Loucy (cell line): ENCODE results near the gene AGRN.
A peak's percentile ranks its signal among the peaks of the same experiment; 100 is the strongest.

Experiments
- H2AFZ ChIP-seq: fragments of 200-600 bp; sonication (generic); 2 replicates; pipeline ENCODE4 v1.6.0; 2016; ENCODE audit warnings: antibody characterized with exemption, mild to moderate bottlenecking, low read length, moderate library complexity
- H3F3A ChIP-seq: fragments of 200-600 bp; 2 replicates; pipeline ENCODE4 v1.6.0; 2016; ENCODE audit warnings: antibody characterized with exemption, low read depth, mild to moderate bottlenecking
- H3K27me3 ChIP-seq: fragments of 200-600 bp; sonication (generic); 2 replicates; pipeline ENCODE4 v1.6.1; 2014; ENCODE audit warnings: low read length, mild to moderate bottlenecking; ENCODE audit not compliant: insufficient read depth, poor library complexity, severe bottlenecking
- H3K36me3 ChIP-seq: fragments of 200-600 bp; sonication (generic); 2 replicates; pipeline ENCODE4 v1.6.1; 2016; ENCODE audit warnings: low read length; ENCODE audit not compliant: insufficient read depth
- H3K4me1 ChIP-seq: fragments of 200-600 bp; sonication (generic); 2 replicates; pipeline ENCODE4 v1.5.1; 2014; ENCODE audit warnings: low read length, mild to moderate bottlenecking; ENCODE audit not compliant: insufficient read depth, poor library complexity, severe bottlenecking
- H3K4me2 ChIP-seq: fragments of 200-600 bp; sonication (generic); 2 replicates; pipeline ENCODE4 v1.6.0; 2014; ENCODE audit warnings: antibody characterized with exemption, low read length, low read depth, mild to moderate bottlenecking; ENCODE audit not compliant: poor library complexity, severe bottlenecking
- H3K4me3 ChIP-seq: fragments of 200-600 bp; sonication (generic); 2 replicates; pipeline ENCODE4 v1.5.1; 2014; ENCODE audit warnings: low read length, mild to moderate bottlenecking, mixed read lengths; ENCODE audit not compliant: poor library complexity, severe bottlenecking
- H3K79me2 ChIP-seq: fragments of 200-600 bp; sonication (generic); 2 replicates; pipeline ENCODE4 v1.6.1; 2014; ENCODE audit warnings: low read length; ENCODE audit not compliant: insufficient read depth
- H3K9ac ChIP-seq: fragments of 200-600 bp; sonication (generic); 2 replicates; pipeline ENCODE4 v1.6.0; 2014; ENCODE audit warnings: mild to moderate bottlenecking, low read depth, low read length, moderate library complexity; ENCODE audit not compliant: poor library complexity, severe bottlenecking
- H3K9me2 ChIP-seq: fragments of 200-600 bp; sonication (generic); replicated peaks from 2 replicates; pipeline ENCODE4 v1.6.1; 2016; ENCODE audit warnings: low read depth, low read length, mixed read lengths
- H3K9me3 ChIP-seq: fragments of 200-600 bp; sonication (generic); 2 replicates; pipeline ENCODE4 v1.6.1; 2014; ENCODE audit warnings: mild to moderate bottlenecking, antibody characterized with exemption, low read length, low read depth; ENCODE audit not compliant: insufficient read depth
- H4K20me1 ChIP-seq: fragments of 200-600 bp; sonication (generic); 2 replicates; pipeline ENCODE4 v1.6.0; 2014; ENCODE audit warnings: antibody characterized with exemption, low read length, mild to moderate bottlenecking; ENCODE audit not compliant: insufficient read depth, poor library complexity, severe bottlenecking
- CTCF ChIP-seq: fragments of 200-600 bp; sonication (generic); conservative IDR thresholded peaks from 2 replicates; pipeline ENCODE4 v1.5.1; 2014; ENCODE audit warnings: mild to moderate bottlenecking, antibody characterized with exemption, low read length
- EZH2phosphoT487 ChIP-seq: fragments of 200-600 bp; IDR thresholded peaks from 2 replicates; pipeline ENCODE4 v1.6.1; 2018; ENCODE audit warnings: antibody characterized with exemption, mild to moderate bottlenecking, moderate library complexity, borderline replicate concordance

AGRN gene

GRCh38 chr1:995665-996633 is 24.0 kb upstream of the AGRN start:
- no peak overlapping the region for H2AFZ ChIP-seq
- H3F3A ChIP-seq, result no peaks in the 10 kb centered on the region
- H3K4me3 ChIP-seq, result no peak overlapping the region
- TF ChIP-seq CTCF (no peak), EZH2phosphoT487 (no peak)
- H3K4me2 ChIP-seq, result peak overlapping the region; percentile 9
- no peaks in the 10 kb centered on the region for H3K9me3 ChIP-seq
- no peak overlapping the region for H3K9ac ChIP-seq
- no peaks in the 10 kb centered on the region for H3K9me2 ChIP-seq
- no peaks in the 10 kb centered on the region for H3K36me3 ChIP-seq
- peaks cover 2% of the 10 kb centered on the region; the same call in 1 of the 2 replicates for H3K79me2 ChIP-seq
- H4K20me1 ChIP-seq, result peaks cover 17% of the 10 kb centered on the region
- no peaks in the 10 kb centered on the region for H3K27me3 ChIP-seq
- peaks cover 20% of the 10 kb centered on the region for H3K4me1 ChIP-seq

DNA sequence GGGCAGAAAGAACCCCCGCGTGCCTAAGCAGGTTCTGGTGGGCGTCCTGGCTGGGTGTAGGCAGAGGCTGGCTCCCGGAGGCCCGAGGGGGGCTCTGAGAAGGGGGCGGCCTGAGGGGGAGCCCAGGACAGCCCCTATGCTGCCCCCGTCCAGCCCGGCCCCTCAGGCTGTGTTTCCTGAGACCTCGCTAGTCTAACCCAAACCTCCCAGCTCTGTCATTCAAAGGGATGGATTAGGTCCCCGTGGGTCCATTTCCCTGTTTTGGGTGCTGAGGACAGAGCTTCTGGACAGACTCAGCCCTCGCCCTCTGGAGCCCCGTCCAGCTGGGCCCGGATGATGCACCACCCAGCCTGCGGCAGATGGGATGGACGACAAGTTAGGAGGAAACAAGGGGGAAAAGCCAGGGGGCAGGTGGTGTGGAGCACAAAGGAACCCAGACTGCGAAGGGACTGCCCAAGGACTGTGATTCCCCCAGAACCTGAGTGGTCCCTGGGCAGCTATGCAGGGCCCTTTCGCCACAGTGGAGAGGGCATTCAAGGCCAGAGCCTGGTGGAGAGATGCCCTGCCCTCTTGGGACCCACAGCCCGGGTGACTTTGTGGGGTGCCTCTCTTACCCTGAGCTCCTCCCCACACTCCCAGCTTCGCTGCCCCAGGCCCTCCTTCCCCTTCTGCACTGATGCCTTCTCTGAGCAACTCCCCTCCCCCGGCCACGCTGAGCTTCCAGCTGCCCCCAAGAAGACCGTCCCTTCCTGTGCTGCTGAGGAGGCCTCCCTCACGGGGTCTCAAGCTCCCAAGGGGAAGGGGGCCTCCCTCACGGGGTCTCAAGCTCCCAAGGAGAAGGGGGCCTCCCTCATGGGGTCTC is 22.8 kb upstream of the AGRN start:
- peaks cover 17% of the 10 kb centered on the region for H4K20me1 ChIP-seq
- TF ChIP-seq EZH2phosphoT487, result no peak
- TF ChIP-seq CTCF, result no peak
- H3K4me3 ChIP-seq, result no peak overlapping the region
- no peak overlapping the region for H3K9ac ChIP-seq
- no peaks in the 10 kb centered on the region for H3K27me3 ChIP-seq
- H3K9me2 ChIP-seq, result no peaks in the 10 kb centered on the region
- H3F3A ChIP-seq, result no peaks in the 10 kb centered on the region
- peak overlapping the region; percentile 98 for H3K4me2 ChIP-seq
- H3K9me3 ChIP-seq, result no peaks in the 10 kb centered on the region
- no peaks in the 10 kb centered on the region for H3K36me3 ChIP-seq
- peaks cover 27% of the 10 kb centered on the region for H3K4me1 ChIP-seq
- peaks cover 8% of the 10 kb centered on the region; the same call in 1 of the 2 replicates for H3K79me2 ChIP-seq
- H2AFZ ChIP-seq, result no peak overlapping the region

DNA sequence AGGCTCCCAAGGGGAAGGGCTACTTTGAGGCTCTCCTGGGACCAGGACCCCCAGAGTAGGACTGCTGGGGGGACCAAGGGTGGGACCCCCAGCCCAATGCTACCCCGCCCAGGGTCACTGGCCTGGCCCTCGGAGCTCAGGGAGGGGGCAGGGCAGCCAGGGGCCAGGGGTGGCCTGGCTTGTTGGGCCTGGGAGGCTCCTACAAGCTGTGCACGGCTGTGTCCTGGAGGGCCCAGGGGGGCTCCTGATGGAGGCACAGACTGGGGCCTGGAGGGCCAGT is 22.3 kb upstream of the AGRN start:
- peaks cover 8% of the 10 kb centered on the region; the same call in 1 of the 2 replicates for H3K79me2 ChIP-seq
- no peaks in the 10 kb centered on the region for H3K27me3 ChIP-seq
- TF ChIP-seq CTCF (no peak), EZH2phosphoT487 (no peak)
- no peaks in the 10 kb centered on the region for H3F3A ChIP-seq
- peaks cover 17% of the 10 kb centered on the region for H4K20me1 ChIP-seq
- peak overlapping the region; percentile 98 for H3K4me2 ChIP-seq
- H2AFZ ChIP-seq, result no peak overlapping the region
- peaks cover 28% of the 10 kb centered on the region for H3K4me1 ChIP-seq
- H3K9me2 ChIP-seq, result no peaks in the 10 kb centered on the region
- H3K36me3 ChIP-seq, result no peaks in the 10 kb centered on the region
- no peaks in the 10 kb centered on the region for H3K9me3 ChIP-seq
- H3K4me3 ChIP-seq, result no peak overlapping the region
- no peak overlapping the region for H3K9ac ChIP-seq
